Airway epithelial cell (primary cell): ENCODE data around the gene SAMD4B. TPM values are rescaled to one million over a fixed set of nuclear protein-coding genes. Genes with fewer than 3 reads are reported as not detected.

Experiments used
- total RNA-seq: library from RNA; depleted of rRNA; stranded (reverse); fragments of >200 nt; gene quantifications from 2 replicates; pipeline ENCODE4 v1.2.3, GENCODE V29; 2015

The SAMD4B gene, protein sequence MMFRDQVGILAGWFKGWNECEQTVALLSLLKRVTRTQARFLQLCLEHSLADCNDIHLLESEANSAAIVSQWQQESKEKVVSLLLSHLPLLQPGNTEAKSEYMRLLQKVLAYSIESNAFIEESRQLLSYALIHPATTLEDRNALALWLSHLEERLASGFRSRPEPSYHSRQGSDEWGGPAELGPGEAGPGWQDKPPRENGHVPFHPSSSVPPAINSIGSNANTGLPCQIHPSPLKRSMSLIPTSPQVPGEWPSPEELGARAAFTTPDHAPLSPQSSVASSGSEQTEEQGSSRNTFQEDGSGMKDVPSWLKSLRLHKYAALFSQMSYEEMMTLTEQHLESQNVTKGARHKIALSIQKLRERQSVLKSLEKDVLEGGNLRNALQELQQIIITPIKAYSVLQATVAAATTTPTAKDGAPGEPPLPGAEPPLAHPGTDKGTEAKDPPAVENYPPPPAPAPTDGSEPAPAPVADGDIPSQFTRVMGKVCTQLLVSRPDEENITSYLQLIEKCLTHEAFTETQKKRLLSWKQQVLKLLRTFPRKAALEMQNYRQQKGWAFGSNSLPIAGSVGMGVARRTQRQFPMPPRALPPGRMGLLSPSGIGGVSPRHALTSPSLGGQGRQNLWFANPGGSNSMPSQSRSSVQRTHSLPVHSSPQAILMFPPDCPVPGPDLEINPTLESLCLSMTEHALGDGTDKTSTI
- total RNA-seq: 50.6 and 63.3 TPM in 2 replicates

DNA sequence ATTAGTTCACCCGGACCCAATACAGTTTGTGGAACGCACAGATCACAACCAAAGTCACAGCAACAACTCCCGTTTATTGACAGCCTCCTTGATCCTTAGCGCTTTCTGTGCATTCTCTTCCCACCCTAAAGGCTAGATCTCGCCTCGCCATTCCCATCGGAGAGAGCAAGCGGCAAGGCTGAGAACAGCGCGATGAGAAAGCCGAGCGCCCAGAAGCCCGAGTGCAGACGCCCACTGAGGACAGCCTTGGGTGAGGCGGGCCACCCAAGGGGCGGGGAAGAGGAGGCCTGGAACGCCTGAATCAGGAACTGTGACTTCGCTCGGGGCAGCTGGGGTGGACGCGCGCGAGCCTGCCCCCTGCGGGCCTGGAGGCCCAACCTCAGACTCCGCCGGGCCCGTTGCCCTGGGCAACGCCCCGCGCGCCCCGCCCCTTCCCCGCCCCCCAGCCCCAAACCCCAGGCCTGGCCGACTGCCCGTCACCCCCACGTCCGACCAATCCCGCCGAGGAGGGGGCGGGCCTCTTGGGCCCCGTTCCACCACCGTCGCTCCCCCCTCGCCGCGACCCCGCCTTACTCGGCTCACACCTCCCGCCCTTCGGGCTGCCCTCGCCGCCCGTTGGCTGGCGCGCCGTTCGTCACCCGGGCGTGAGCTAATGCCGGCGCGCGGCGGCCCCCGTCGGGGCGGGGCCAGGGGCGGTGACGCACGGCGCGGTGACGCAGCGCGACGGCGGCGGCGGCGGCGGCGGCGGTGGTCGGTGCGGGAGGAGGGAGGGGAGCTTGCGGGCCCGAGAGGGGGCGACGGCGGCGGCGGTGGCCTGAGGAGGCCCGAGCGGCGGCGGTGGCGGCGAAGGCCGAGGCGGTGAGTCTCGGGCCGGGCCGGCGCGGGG is at the start of gene SAMD4B:
Gene SAMD4B (plus strand): TSS at position 703 of the 886 bp plus-strand sequence. CDS start 14,473 bp downstream, outside the sequence.

DNA sequence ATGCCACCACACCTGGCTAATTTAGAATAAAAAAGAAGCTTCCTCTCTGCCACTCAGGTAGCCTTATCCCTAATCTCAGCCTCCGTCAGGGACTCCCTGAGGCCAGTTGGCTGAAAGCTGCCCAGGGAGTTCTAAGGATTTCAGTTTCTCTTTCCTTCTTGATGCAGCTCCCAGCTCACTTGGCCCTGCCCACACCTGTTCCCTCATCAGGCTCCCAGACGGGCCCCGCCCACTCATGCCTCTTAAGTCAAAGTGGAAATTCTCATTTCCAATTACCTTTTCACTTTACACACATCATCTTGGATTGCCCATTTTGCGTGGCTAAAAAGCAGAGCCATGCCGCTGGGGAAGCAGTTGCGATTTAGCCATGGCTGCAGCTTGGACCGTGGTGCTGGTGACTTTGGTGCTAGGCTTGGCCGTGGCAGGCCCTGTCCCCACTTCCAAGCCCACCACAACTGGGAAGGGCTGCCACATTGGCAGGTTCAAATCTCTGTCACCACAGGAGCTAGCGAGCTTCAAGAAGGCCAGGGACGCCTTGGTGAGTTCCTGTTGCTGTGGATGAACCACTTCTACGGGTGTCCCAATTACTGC is 46.1 kb upstream of the SAMD4B start, which contains the start of gene IFNL1:
Gene IFNL1 (plus strand): TSS at position 353 of the 591 bp plus-strand sequence. CDS start 15 bp downstream, at position 368.

DNA sequence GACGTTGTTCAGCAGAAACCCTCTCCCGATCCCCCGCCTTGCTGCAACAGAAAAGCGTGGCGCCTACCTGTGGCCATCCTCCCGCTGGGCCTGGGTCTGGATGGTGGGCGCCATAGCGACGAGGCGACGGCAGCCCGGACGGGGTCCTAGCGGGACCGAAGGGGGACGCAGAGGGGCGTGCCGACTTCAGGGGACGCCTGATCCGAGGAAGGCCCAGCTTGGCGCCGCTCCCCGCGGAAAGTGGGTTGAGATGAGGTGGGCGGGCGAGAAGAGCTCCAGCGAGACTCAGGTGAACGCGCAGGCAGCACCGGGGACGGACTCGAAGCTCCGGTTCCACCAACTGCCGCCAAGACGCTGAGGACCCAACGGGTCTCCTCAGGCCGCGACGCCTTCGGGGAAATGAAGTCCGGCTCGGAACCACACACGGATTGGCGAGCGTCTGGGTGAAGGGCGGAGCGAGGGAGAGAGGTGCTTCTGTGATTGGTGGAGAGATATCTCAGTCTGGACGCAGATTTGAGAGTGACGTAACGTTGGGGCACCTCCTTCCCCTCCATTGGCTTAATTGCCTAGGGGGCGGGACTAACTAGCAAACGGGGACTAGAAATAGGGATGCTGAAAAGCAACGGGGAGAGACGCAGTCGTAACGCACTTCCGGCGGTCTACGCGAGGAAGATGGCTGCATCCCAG is 48.7 kb downstream of the SAMD4B start, which contains the start of the genes MED29 and PAF1:
Gene MED29 (plus strand): TSS at position 628 of the 687 bp plus-strand sequence. CDS start 45 bp downstream, at position 673.
Gene PAF1 (minus strand): TSS at position 356 of the 687 bp plus-strand sequence. CDS start 242 bp downstream, at position 114.

DNA sequence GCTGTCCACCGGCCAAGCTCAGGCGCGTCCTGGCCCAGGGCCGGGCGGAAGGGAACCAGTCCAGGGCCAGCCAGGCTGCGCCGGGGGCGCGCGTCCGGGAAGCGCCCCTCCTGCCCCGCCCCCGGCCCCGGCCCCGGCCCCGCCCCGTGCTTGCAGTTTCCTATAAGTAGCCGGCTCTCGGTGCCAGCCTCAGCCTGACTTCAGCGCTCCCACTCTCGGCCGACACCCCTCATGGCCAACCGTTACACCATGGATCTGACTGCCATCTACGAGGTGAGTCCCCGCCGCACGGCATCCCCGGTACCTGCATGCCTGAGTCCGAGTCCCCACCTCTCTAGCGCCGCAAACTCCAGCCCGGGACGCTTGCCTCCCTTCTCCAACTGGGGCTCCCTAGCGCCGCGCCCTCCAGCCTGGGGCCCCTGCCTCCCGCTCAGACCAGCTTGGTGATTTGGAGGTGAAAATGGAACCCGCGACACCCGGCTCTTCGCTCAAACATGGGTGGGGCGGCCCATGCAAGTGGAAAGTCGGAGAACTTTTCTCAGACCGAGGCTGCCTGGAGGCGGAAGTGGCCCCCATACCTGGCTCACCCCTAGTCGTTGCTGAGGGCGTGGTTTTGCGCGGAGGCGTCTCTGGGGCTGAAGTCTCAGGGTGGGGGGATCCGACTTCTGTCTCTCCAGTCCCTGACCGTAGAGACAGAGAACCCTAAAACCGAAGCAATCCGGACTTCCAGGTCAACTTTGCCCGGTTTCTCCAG is 64.6 kb downstream of the SAMD4B start, which contains the start of gene ZFP36:
Gene ZFP36 (plus strand): TSS at position 192 of the 754 bp plus-strand sequence. CDS start 58 bp downstream, at position 250.

DNA sequence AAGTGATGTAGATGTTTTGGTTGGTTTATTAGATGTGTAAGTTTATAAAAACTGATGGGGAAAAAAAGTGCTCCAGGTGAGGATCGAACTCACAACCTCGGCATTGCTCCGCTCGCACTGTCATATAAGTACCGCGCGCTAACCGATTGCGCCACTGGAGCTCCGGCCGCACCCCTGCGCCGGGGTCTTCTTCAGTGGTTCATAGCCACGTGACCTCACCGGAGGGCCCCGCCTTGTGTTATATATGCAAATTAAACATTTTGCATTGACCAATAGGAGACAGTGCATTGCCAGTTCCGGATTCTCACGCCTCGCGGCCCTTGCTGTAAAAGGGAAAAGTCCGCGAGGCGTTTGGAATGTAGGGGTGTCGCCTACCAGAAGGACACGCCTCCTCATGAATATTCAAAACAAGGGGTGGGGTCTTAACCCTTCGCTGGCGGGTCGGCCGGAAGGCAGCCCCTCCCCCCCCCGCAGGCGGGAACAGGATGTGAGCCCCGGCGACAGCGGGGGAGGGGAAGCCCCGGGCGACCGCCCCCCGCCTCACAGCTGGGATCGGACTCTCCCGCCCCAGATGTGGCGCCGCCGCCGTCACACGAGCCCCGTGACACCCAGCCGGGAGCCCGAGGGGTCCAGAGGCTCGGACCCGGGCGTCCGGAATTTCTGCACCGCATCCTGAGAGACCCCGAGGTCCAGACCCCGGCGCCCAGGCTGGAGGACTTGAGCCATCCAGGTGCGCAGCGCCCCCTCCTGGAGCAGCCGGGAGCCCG is 70.1 kb downstream of the SAMD4B start, which contains the start of gene PLEKHG2:
Gene PLEKHG2 (plus strand): TSS at position 570 of the 767 bp plus-strand sequence. CDS start 1,418 bp downstream, outside the sequence.

Other genes starting within 250 kb of the SAMD4B start
- 28.1 and 29.4 TPM in 2 replicates for gene PAK4, start 216.6 kb upstream of the SAMD4B start, total RNA-seq
- gene NCCRP1, start 145.5 kb upstream of the SAMD4B start, total RNA-seq: 38.0 and 41.0 TPM in 2 replicates
- not detected in 2 replicates for gene SYCN, start 138.2 kb upstream of the SAMD4B start, total RNA-seq
- not detected in 2 replicates for gene IFNL3, start 97.4 kb upstream of the SAMD4B start, total RNA-seq
- gene IFNL4, start 93.6 kb upstream of the SAMD4B start, total RNA-seq: not detected in 2 replicates
- not detected in 2 replicates for gene IFNL2, start 74.0 kb upstream of the SAMD4B start, total RNA-seq
- not detected in 2 replicates for gene IFNL1, start 46.0 kb upstream of the SAMD4B start, total RNA-seq
- gene LRFN1, start 21.6 kb upstream of the SAMD4B start, total RNA-seq: 0.05 and 0.28 TPM in 2 replicates
- 0.71 TPM in 1 of 2 replicates, not detected in the other for gene GMFG, start 6.4 kb upstream of the SAMD4B start, total RNA-seq
- 42.3 and 52.8 TPM in 2 replicates for gene PAF1, start 48.7 kb downstream of the SAMD4B start, total RNA-seq
- gene MED29, start 49.0 kb downstream of the SAMD4B start, total RNA-seq: 18.8 and 22.2 TPM in 2 replicates
- gene ZFP36, start 64.4 kb downstream of the SAMD4B start, total RNA-seq: 43.6 and 79.2 TPM in 2 replicates
- gene PLEKHG2, start 70.2 kb downstream of the SAMD4B start, total RNA-seq: 22.6 and 30.9 TPM in 2 replicates
- 1,883 and 2,869 TPM in 2 replicates for gene RPS16, start 93.5 kb downstream of the SAMD4B start, total RNA-seq
- gene SUPT5H, start 103.2 kb downstream of the SAMD4B start, total RNA-seq: 57.2 and 82.5 TPM in 2 replicates
- 98.2 and 103 TPM in 2 replicates for gene TIMM50, start 138.4 kb downstream of the SAMD4B start, total RNA-seq
- gene DLL3, start 156.5 kb downstream of the SAMD4B start, total RNA-seq: 1.3 and 1.4 TPM in 2 replicates
- not detected in 2 replicates for gene SELENOV, start 172.7 kb downstream of the SAMD4B start, total RNA-seq
- gene EID2B, start 190.4 kb downstream of the SAMD4B start, total RNA-seq: 1.7 and 3.4 TPM in 2 replicates
- gene EID2, start 197.7 kb downstream of the SAMD4B start, total RNA-seq: 7.9 and 16.6 TPM in 2 replicates